OCI-M1 (cell line): ENCODE measurements around the gene AKR1A1.
"Not testable (repeated sequence)": the region's sequence is repeated elsewhere in the genome, so short reads cannot be mapped to it uniquely, and the experiment has no call there.

Source experiments
- DNase-seq: peaks from one replicate; lab custom pipeline; 2025; lab: John Stamatoyannopoulos, UW

Gene AKR1A1

DNA sequence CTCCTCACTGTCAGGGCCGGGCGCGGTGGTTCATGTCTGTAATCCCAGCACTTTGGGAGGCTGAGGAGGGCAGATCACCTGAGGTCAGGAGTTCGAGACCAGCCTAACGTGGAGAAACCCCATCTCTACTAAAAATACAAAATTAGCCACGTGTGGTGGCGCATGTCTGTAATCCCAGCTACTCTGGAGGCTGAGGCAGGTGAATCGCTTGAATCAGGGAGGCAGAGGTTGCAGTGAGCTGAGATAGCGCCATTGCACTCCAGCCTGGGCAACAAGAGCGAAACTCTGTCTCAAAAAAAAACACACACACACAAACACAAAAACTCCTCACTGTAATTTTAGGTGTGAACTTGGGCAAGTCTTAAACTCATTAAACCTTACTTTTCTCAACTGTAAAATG, 26.7 kb upstream of the AKR1A1 start:
- DNase-seq: not testable (repeated sequence)

DNA sequence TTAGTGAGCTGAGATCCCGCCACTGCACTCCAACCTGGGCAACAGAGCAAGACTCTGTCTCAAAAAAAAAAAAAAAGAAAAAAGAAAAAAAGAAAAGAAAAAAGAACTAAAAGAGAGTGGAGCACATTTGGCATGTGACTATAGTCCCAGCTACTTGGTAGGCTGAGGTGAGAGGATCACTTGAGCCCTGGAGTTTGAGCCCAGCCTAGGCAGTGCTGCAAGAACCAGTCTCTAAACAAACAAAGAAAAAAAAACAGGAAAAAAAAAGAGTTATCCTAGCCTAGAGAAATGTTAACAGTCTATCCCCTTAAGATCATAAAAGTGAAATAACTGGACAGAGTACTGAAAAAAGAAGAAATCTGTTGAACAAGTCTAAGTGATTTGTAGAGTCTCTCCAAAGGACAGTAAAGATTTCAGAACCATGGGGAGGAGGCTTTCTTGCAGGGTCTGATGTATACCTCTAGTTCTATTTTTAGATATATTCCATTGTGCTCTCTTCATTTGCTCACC, 24.4 kb upstream of the AKR1A1 start:
- no peak for DNase-seq

DNA sequence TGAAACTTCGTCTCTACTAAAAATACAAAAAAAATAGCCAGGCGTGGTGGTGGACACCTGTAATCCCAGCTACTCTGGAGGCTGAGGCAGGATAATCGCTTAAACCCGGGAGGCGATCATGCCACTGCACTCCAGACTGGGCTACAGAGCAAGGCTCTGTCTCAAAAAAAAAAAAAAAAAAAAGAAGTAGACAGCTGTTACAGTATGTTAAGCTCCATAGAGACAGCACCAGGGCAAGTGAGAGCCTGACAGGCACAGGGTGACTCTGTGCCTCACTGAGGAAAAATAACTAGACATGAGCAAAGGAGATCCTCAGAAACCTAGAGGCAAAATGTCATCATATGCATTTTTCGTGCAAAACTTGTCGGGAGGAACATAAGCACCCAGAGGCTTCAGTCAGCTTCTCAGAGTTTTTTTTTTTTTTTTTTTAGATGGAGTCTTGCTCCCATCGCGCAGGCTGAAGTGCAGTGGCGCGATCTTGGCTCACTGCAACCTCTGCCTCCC, 19.9 kb upstream of the AKR1A1 start:
- no peak for DNase-seq

DNA sequence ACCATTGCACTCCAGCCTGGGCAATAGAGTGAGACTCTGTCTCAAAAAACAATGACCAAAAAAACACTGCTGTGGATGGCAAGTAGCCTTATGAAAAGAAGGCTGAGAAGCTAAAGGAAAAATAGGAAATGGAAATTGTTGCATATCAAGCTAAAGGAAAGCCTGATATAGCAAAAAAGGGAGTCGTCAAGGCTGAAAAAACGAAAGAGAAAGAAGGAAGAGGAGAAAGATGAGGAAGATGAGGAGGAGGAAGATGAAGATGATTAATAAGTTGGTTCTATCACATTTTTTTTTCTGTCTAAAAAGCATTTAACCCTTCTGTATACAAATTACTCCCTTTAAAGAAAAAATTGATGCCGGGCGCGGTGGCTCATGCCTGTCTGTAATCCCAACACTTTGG, 18.8 kb upstream of the AKR1A1 start:
- no peak for DNase-seq

DNA sequence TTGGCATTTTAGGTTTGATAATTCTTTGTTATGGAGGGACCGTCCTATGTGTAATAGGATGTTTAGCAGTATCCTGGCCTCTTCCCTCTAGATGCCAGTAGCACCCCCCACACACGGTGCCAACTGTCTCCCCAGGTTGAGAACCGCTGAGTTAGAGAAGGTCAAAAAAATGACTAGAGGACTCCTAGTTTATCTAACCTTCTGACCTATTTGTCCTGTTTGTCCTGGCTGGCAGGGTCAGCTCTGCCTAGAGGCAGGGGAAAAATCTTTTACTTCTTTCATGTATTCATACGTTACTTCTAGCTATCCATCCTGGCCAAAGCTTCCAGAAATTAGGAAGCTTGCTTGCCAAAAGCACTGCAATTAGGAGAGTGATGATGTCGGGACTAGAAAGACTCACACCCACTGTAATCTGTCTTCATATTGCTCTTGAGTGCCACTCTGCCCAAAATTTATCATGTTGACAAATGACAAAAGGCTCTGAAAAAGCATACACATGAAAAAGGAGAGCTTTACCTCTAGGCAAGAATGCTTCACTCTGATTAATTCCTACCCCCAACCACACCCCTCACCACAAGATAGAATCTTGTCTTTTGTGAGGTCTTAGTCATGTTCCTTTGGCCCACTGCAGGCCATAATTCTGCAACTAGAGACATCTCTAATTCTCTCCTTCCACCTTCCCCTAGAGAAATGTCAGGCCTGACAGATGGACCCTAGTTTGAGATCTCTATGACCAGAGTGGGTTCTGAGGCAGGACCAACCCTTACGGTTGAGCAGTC, 14.4 kb upstream of the AKR1A1 start:
- DNase-seq: peak; percentile 23

DNA sequence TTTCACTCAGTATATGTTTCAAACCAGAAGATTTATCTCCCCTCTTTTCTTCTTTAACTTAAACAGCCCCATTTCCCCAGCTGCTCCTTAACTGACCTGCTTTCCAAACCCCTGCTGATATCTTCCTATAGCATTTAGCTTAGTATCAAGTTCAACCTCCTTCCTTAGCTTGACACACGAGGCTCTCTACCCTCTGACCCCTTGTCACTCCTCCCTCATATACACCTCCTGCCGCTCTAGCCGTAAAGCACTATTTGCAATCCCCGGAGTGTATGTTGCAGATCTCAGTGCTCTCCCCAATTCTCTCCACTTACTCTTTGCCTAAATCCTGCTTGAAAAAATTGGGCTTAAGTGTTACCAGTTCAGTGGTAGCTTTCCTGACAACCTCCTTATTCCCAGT, 13.7 kb upstream of the AKR1A1 start:
- DNase-seq: no peak

DNA sequence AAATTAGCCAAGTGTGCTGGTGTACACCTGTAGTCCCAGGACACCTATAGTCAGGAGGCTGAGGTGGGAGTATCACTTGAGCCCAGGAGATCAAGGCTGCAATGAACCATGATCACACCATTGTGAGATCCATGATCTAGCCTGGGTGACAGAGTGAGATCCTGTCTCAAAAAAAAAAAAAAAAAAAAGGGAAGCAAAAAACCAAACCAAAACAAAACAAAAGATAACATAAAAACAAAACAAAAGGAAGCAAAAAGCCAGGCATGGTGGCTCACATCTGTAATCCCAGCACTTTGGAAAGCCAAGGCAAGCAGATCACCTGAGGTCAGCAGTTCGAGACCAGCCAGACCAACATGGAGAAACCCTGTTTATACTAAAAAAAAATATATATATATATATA, 9.4 kb upstream of the AKR1A1 start:
- peak; percentile 15 for DNase-seq

DNA sequence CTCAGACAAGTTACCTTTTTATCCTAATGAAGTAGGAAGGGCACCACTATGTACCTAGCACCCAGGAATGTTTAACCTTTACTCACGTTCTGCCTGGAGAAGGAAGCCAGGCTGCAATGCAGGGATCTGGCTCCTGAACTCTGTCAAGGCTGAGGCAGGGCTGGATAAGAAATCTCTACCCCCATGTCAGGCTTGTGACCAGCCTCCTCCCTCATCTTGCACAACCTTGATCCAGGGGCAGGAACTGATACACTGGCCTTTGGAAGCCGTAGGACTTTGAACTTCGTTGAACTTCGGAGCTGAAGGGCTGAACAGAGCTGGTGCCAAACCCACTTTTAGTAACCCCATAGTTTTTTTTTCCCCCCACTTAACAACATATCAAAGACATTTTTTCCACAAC, 8.0 kb upstream of the AKR1A1 start:
- DNase-seq: no peak

DNA sequence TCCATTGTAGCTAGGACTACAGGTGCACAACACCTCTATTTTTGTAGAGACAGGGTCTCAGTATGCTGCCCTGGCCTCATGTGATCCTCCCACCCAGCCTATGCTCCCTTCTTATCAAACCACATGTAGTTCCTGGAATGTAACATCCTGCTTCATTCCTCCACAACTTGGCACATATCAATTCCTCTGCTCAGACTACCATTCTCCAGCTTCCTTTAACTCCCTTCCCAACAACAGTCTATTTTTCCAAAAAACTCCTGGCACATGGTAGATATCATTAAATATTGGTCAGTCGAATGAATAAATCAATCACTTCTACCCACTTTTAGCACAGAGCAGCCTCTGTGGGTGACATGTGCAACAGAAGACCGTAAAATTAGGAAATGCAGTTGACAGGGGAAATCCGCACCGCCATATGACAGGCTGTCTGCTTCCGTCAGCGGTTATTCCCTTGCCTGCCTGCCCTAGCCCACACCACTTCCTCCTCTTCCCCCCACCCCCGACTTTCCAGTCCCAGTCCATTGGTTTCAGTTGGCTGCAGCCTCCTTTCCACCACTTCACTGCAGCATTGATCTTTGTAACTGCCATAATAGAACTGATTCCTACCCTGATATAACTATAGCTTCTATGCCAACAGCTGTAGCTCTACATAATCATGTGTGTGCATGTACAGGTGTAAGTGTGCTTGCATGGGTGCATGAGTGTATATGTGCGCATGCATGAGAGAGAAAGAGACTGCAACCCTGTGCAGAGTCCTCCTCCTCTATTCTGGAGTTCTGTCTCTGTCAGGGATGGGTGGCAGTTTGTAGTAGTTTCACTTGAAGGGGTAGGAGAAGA, 6.8 kb upstream of the AKR1A1 start:
- peak; percentile 68 for DNase-seq

DNA sequence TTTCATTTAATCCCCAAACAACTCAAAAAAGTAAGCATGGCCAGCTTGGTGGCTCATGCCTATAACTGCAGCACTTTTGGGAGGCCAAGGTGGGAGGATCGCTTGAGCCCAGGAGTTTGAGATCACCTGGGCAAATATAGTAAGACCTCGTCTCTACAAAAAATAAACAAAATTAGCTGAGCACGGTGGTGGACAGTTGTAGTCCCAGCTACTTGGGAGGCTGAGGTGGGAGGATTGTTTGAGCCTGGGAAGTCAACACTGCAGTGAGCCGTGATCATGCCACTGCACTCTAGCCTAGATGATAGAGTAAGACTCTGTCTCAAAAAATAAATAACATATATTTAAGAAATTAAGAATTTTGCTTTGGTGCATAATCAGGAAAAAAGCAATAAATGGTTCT, 6.1 kb upstream of the AKR1A1 start:
- DNase-seq: no peak

DNA sequence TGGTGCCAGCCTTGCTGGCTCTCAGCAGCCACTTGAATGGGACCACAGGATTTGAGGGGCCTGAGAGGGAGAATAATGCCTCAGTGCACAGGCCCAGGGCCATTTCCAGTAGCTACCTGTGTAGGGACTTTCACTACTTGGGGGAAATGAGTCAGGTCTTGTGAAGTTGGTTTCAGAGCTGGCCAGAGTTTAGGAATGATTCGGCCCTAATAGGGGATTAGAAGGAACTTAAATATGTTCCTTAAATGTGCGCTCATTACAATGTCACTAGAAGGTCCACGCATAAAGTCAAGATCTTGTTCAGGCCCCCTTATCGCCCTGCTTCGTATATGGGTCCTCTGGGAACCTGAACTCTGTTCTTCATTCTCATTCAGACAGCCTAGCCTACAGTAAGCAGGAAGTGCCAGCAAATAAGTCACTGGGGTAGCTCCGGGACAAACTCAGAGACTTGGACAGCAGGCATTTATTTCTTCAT, 5.6 kb upstream of the AKR1A1 start:
- no peak for DNase-seq

DNA sequence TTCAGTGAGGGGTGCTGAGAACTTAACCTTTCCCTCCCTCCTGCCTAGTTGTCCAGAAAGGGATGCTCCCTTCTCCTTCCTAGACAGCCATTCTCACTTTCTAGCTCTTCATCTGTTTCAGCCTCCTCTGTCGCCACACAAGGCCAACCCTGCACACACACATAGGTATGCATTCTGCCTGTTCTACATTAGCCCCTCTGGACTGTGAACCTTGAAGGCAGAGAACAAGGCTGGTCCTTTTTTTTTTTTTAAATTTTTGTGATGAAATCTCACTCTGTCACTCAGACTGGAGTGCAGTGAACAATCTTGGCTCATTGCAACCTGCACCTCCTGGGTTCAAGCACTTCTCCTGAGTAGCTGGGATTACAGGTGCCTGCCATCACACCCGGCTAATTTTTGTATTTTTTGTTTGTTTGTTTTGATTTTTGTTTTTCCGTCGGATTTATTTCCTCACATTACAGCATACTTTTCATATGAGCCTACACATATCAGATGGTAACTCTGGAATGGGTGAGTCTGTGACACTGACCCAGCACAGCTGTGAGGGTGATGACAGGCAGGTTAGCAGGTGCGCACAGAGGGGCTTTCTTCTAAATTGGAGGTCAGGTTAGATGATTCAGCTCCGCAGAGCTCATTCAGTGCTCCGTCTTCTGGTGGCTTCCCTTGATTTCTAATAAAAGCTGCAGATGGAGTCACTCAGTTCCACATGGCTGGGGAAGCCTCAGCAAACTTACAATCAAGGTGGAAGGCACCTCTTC, 4.9 kb upstream of the AKR1A1 start:
- no peak for DNase-seq

DNA sequence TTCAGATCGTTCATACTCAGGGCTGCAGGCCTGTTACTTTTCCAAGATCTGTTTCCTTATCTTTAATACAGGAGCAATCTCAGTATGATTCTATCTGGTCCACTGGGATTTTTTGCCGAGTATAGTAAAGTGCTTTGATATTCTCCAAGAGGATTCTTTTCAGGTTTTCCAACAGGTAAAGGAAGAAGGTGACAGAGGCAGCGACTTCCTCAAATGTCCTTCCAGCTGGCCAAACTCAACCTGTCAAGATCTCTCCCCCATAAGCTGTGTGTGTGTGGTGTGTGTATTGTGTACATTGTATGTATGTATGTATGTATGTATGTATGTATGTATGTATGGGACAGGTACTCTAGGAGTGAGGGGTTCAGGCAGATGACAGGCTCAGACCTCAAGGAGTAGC, 1.1 kb downstream of the AKR1A1 start:
- no peak for DNase-seq

DNA sequence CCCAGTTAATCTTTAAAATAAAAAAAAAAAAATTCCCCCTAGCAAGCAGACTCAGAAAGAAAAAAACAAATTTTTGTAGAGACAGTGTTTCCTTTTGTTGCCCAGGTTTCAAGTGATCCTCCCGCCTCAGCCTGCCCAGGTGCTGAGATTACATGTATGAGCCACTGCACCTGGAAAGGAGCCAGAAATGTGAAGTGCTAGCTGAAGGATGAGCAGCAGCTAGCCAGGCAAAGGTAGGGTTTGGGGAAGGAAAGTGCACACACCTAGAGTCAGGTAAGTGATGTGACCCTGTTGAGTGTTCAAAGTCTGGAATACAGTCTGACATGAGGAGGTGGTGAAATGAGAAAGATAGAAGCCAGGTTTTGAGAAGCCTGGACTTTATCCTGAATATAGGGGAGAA, 1.7 kb downstream of the AKR1A1 start:
- DNase-seq: no peak

DNA sequence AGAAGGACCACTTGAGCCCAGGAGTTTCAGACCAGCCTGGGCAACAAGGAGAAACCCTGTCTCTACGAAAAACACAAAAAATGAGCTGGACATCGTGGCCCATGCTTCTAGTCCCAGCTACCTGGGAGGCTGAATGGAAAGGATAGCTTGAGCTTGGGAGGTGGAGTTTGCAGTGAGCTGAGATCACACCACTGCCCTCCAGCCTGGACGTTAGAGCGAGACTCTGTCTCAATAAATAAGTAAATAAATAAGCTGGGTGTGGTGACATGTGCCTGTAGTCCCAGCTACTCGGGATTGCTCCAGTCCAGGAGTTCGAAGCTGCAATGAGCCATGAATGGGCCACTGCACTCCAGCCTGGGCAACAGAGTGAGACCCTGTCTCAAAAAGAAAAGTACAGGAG, 3.6 kb downstream of the AKR1A1 start:
- DNase-seq: no peak

DNA sequence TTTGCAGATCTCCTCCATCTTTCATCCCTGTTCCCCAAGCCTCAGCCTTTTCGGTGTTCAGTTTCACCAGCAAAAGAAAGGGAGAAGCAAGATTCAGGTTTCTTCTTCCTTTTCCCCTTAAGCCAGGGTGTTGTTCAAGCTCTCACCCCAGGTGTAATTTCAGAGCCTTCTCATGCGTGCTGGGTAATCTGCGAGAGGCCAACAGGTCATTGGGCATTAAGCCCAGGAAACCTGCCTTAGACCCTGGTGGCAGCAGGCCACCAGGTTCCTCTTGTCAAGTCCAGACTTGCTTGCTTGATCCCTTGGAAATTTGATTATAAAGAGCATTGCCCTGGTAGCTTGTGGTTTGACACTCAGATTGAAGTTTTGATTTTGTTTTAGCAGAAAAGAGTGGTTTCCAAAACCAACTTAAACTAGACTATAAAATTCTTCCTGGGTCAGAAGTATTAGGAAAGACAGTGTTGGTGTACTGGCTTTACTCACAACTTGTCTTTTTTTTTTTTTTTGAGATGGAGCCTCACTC, 6.9 kb downstream of the AKR1A1 start:
- no peak for DNase-seq

DNA sequence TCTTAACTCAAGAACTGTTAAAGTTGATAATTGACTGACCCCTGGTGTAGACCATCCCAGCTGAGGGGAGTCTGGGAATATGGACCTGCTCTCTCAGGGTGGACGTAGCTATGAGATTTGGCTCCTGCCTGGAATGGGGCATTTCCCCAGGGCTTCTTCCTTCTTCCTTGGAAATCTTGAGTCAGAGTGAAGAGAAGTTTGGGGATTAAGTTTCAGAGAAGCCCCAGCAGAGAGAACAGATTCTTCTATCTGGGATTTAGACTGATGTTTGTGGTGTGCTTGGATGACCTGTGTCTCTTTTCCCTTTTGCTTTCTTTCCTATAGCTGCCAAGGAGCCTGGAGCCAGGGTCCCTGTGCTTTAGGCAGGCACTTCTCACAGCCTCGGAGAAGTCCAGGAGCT, 13.2 kb downstream of the AKR1A1 start:
- no peak for DNase-seq

DNA sequence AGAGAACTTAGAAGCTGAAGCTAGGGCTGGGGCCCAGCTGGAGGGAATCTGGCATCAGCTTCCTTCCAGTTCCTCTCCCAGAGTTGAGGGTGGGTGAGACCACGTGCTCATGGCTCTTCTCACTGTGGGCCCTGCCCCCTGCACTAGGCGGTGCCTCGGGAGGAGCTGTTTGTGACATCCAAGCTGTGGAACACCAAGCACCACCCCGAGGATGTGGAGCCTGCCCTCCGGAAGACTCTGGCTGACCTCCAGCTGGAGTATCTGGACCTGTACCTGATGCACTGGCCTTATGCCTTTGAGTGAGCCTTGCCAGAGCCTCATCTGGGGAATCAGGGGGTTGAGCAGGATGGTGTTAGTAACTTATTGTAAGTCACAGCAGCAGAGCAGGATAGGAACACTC, 16.1 kb downstream of the AKR1A1 start:
- DNase-seq: no peak

DNA sequence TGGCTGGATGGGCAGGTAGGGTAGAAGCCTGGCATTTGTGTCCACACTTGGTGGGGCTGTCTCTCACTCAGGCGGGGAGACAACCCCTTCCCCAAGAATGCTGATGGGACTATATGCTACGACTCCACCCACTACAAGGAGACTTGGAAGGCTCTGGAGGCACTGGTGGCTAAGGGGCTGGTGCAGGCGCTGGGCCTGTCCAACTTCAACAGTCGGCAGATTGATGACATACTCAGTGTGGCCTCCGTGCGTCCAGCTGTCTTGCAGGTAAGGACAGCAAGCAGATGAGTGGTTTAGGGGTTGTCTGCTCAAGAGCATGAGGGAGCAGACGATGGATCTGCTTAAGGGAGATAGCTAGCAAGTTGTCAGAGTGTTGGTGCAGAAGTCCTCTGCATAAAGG, 17.3 kb downstream of the AKR1A1 start:
- DNase-seq: no peak

DNA sequence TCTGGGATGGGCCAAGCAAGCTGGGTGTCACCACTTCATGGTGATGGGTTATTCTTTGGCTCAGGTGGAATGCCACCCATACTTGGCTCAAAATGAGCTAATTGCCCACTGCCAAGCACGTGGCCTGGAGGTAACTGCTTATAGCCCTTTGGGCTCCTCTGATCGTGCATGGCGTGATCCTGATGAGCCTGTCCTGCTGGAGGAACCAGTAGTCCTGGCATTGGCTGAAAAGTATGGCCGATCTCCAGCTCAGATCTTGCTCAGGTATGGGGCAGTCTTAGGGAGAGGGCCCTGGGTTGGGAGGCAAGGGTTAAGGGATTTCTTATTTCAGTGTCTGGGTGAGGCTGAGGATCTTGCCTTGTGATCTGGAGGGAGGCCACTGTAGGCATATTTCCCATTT, 17.8 kb downstream of the AKR1A1 start:
- DNase-seq: no peak

DNA sequence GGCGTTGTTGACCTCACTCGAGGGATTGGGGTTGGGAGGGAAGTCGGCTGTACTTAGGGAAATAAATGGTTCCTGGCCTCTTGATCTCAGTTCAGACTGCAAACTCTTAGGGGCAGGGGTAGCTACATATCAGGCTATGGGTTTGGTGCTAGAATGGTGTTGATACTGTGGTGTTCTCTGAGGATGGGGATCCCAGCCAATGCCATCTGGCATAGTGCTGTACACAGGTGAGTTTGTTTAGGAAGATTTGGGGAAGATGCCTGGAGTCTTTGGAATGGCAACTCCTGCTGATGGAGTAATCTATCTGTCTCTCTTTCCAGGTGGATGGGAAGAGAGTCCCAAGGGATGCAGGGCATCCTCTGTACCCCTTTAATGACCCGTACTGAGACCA, 18.9 kb downstream of the AKR1A1 start:
- no peak for DNase-seq

DNA sequence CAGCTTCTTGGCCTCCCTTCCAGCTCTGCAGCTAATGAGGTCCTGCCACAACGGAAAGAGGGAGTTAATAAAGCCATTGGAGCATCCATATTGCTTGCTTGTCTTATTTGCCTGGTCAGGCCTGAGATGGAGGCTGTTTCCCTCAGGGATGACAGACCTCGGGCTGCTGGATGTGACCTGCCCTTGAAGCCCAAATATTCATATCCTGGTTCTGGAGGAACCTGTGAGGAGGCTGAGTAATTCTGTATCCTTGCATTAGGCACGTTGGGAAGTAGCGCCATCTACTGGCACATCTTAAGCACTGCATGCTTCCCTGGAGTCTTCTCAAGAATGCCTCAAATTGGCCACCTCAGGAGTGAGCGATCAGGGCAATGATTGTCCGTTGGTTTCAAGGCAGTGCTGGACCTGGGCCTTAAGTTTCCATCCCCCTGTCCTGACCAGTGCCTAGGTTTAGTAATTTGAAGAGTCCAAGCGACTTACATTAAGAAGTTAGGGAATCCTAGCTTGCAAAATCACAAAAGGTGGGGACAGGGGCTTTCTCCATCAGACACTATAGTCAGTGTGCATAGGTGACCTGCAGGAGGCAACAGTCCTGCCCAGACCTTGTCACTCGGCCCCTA, 19.4 kb downstream of the AKR1A1 start:
- DNase-seq: peak; percentile 80
